Liver (tissue), 9 donors: Measurements from ENCODE around the gene TOPBP1. TPM values are rescaled to one million over a fixed set of nuclear protein-coding genes. Genes with fewer than 3 reads are reported as not detected.

ENCODE experiments used
- DNase-seq: peaks from one replicate; pipeline ENCODE4 v3.0.0-alpha.2; 2017; ENCODE audit warnings: low spot score
- H3K27ac ChIP-seq, 2 donors: one replicate each; pipeline ENCODE4 v1.7.0; 2013; ENCODE audit warnings: inconsistent platforms in 2 of 2, low read length in 2 of 2, control low read depth in 1 of 2, low read depth in 1 of 2, mild to moderate bottlenecking in 1 of 2
- H3K27me3 ChIP-seq, 4 donors: one replicate each; pipeline versions ENCODE4 v1.6.1 to v1.7.0; 2013; ENCODE audit warnings: low read length in 3 of 4, inconsistent platforms in 1 of 4, mild to moderate bottlenecking in 1 of 4, moderate library complexity in 1 of 4; ENCODE audit not compliant: control insufficient read depth in 4 of 4, insufficient read depth in 4 of 4
- H3K36me3 ChIP-seq, 4 donors: one replicate each; pipeline versions ENCODE4 v1.6.1 to v1.7.0; 2013; ENCODE audit warnings: low read length in 3 of 4, mild to moderate bottlenecking in 3 of 4, low read depth in 1 of 4, moderate library complexity in 1 of 4; ENCODE audit not compliant: control insufficient read depth in 4 of 4, insufficient read depth in 3 of 4
- H3K4me1 ChIP-seq, 4 donors: one replicate each; pipeline versions ENCODE4 v1.6.1 to v1.7.0; 2013; ENCODE audit warnings: low read length in 3 of 4, mild to moderate bottlenecking in 3 of 4, moderate library complexity in 1 of 4; ENCODE audit not compliant: control insufficient read depth in 4 of 4, insufficient read depth in 4 of 4
- H3K4me3 ChIP-seq, 3 donors: one replicate each; pipeline versions ENCODE4 v1.6.1 to v1.7.0; 2013; ENCODE audit warnings: low read length in 3 of 3, control low read depth in 1 of 3, low read depth in 1 of 3, mild to moderate bottlenecking in 1 of 3
- H3K9ac ChIP-seq, 2 donors: one replicate each; pipeline ENCODE4 v1.7.0; 2013; ENCODE audit warnings: low read length in 2 of 2, mild to moderate bottlenecking in 2 of 2, moderate library complexity in 2 of 2, control low read depth in 1 of 2, low read depth in 1 of 2
- H3K9me3 ChIP-seq, 4 donors: one replicate each; pipeline versions ENCODE4 v1.6.1 to v1.7.0; 2013; ENCODE audit warnings: low read length in 3 of 4; ENCODE audit not compliant: control insufficient read depth in 4 of 4
- EGR1 ChIP-seq, 2 donors: IDR thresholded peaks; 2 replicates each; pipeline ENCODE4 v1.6.1; 2016 to 2018; ENCODE audit warnings: antibody characterized with exemption in 2 of 2, low read depth in 2 of 2
- FOXA1 ChIP-seq: IDR thresholded peaks from 2 replicates; pipeline ENCODE4 v1.6.1; 2016; ENCODE audit warnings: antibody characterized with exemption
- FOXA2 ChIP-seq: IDR thresholded peaks from 2 replicates; pipeline ENCODE4 v1.6.1; 2016; ENCODE audit warnings: antibody characterized with exemption
- GABPA ChIP-seq, 2 donors: IDR thresholded peaks in 1 of 2; conservative IDR thresholded peaks in 1 of 2; 2 replicates each; pipeline ENCODE4 v1.6.1; 2016; ENCODE audit warnings: antibody characterized with exemption in 2 of 2, mild to moderate bottlenecking in 1 of 2, moderate library complexity in 1 of 2
- HNF4A ChIP-seq, 2 donors: conservative IDR thresholded peaks; 2 replicates each; pipeline ENCODE4 v1.6.1; 2016; ENCODE audit warnings: antibody characterized with exemption in 2 of 2, mild to moderate bottlenecking in 2 of 2
- HNF4G ChIP-seq: IDR thresholded peaks from 2 replicates; pipeline ENCODE4 v1.6.1; 2016; ENCODE audit warnings: antibody characterized with exemption
- JUND ChIP-seq, 2 donors: IDR thresholded peaks; 2 replicates each; pipeline ENCODE4 v1.6.1; 2016; ENCODE audit warnings: antibody characterized with exemption in 2 of 2
- NR2F2 ChIP-seq: IDR thresholded peaks from 2 replicates; pipeline ENCODE4 v1.6.1; 2016; ENCODE audit warnings: antibody characterized with exemption
- RAD21 ChIP-seq, 2 donors: IDR thresholded peaks; 2 replicates each; pipeline ENCODE4 v1.6.1; 2016; ENCODE audit warnings: antibody characterized with exemption in 2 of 2, mild to moderate bottlenecking in 2 of 2
- RXRA ChIP-seq, 2 donors: IDR thresholded peaks; 2 replicates each; pipeline ENCODE4 v1.6.1; 2017 to 2018; ENCODE audit warnings: antibody characterized with exemption in 2 of 2, mild to moderate bottlenecking in 1 of 2
- SP1 ChIP-seq: IDR thresholded peaks from 2 replicates; pipeline ENCODE4 v1.6.1; 2018; ENCODE audit warnings: antibody characterized with exemption, mild to moderate bottlenecking
- TAF1 ChIP-seq: conservative IDR thresholded peaks from 2 replicates; pipeline ENCODE4 v1.6.1; 2016; ENCODE audit warnings: antibody characterized with exemption, mild to moderate bottlenecking
- YY1 ChIP-seq: IDR thresholded peaks from 2 replicates; pipeline ENCODE4 v1.6.1; 2016; ENCODE audit warnings: antibody characterized with exemption, mild to moderate bottlenecking
- WGBS: extraction: QIAGEN DNeasy Blood & Tissue Kit; methylation state at CpG from one replicate; pipeline ENCODE4 v1.1.7; 2013; 5-methylcytosine and 5-hydroxymethylcytosine counted together
- polyA plus RNA-seq, 2 donors: library from polyadenylated mRNA; stranded (reverse) in 1 of 2; unstranded in 1 of 2; fragments of 200-250 nt in 1 of 2; fragments of >200 nt in 1 of 2; fragmentation: Nextera tagmentation in 1 of 2; extraction: Ambion mirVana in 1 of 2; gene quantifications; one replicate each; pipeline versions ENCODE4 v1.2.1 to v1.2.3, GENCODE V29; 2013 to 2015
- total RNA-seq, 2 donors: library from RNA; depleted of rRNA; stranded (reverse); fragments of >200 nt; gene quantifications; one replicate each; pipeline ENCODE4 v1.2.3, GENCODE V29; 2014
- TF ChIP-seq, protein P1 (sequence below): fragments of 150-350 bp; IDR thresholded peaks from 2 replicates; pipeline ENCODE4 v1.5.1; 2017; ENCODE audit warnings: improper control_type of control experiment, low read depth, low read length; ENCODE audit not compliant: missing input control
- TF ChIP-seq, protein P2 (sequence below): IDR thresholded peaks from 2 replicates; pipeline ENCODE4 v1.6.1; 2016; ENCODE audit warnings: antibody characterized with exemption
- TF ChIP-seq, protein P3 (sequence below): IDR thresholded peaks from 2 replicates; pipeline ENCODE4 v1.6.1; 2016; ENCODE audit warnings: antibody characterized with exemption, mild to moderate bottlenecking
- TF ChIP-seq, protein P4 (sequence below): IDR thresholded peaks from 2 replicates; pipeline ENCODE4 v1.6.1; 2016; ENCODE audit warnings: antibody characterized with exemption
- TF ChIP-seq, protein P5 (sequence below): IDR thresholded peaks from 2 replicates; pipeline ENCODE4 v1.6.1; 2016; ENCODE audit warnings: antibody characterized with exemption
- donor health status: healthy.
- donor health status: healthy.
- donor health status: healthy.
- donor health status: healthy.
- donor health status: healthy.

TOPBP1 gene
- total and polyA plus RNA-seq, 4 donors, result 3.3 to 22.9 (median 8.7) TPM

DNA sequence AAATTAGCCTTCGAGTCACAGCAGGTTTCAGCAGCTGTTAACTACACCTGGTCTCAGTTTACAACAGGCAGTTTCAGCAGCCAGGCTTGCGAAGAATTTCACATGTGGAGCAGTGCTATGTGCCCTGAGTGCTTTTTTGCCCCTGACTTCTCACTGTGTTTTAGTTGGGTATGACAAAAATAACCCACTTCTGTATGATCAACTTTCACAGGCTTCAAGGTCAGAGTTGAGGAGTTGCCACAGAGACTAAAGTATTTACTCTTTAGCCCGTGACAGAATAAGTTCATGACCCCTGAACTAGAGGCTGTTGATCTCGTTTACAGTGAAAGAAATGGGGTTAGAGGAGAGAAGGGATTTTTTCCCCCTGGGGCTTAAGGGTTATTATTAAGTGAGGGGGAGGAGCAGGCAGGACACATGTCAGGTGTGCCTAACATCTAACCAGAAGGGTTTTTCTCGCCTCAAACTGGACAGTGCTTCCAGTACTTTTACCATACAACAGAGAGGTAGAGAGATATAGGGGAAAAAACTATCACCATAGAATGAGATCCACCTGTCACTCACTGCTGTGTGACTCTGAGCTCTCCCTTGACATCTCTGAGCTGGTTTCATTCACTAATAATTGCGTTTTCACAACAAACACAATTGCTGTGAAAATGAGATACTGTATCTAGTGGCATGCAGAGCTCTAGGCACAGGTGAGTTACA is 14.0 kb upstream of the TOPBP1 start (continued):
- TF ChIP-seq, protein P1, sequence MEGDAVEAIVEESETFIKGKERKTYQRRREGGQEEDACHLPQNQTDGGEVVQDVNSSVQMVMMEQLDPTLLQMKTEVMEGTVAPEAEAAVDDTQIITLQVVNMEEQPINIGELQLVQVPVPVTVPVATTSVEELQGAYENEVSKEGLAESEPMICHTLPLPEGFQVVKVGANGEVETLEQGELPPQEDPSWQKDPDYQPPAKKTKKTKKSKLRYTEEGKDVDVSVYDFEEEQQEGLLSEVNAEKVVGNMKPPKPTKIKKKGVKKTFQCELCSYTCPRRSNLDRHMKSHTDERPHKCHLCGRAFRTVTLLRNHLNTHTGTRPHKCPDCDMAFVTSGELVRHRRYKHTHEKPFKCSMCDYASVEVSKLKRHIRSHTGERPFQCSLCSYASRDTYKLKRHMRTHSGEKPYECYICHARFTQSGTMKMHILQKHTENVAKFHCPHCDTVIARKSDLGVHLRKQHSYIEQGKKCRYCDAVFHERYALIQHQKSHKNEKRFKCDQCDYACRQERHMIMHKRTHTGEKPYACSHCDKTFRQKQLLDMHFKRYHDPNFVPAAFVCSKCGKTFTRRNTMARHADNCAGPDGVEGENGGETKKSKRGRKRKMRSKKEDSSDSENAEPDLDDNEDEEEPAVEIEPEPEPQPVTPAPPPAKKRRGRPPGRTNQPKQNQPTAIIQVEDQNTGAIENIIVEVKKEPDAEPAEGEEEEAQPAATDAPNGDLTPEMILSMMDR, result no peak

DNA sequence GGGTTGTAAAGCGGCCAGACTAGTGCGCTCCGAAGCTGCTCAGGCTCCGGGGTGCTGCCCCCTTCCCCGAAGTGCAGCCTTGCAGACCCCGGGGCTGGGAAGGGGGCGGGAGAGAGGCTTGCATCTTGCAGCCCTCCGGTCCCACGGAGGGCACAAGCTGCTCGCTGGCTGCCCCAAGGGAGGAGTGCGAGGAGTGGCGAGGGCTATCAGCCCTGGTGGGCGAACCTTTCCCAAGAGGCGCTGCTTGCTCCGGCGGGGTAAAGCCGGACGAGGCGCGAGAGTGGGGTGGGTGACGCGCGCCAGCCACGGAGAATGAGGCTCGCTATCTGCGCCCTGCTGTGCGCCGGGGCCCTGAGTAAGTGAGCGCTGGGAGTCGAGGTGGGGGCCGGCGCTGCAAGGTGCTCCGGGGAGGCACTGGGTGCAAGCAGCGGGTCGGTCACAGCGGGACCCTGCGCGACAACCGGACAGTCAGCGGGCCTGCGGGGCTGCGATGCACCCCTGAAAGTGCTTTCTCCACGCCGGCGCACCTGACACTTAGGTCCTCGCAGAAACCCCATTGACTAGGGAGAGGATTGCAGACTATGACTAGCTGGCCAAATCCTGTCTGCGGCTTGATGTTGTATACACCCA is 12.7 kb upstream of the TOPBP1 start:
- Histone ChIP-seq H3K36me3 (no peaks in the 10 kb centered on the region), H3K9ac (no peak overlapping the region), H3K4me1 (peaks cover 7 to 66% (median 58%) of the 10 kb centered on the region in 4 donors), H3K27me3 (no peaks in the 10 kb centered on the region), H3K4me3 (peak overlapping the region in 1 of 3 donors; percentile 53), H3K9me3 (no peaks in the 10 kb centered on the region), H3K27ac (peak overlapping the region in 1 of 2 donors; percentile 35)
- TF ChIP-seq HNF4G, result no peak
- TF ChIP-seq GABPA (IDR thresholded peaks at IDR 0.05 in 1 of 2, conservative IDR thresholded peaks at IDR 0.05 in 1 of 2), result no peak
- TF ChIP-seq NR2F2, result no peak
- TF ChIP-seq EGR1 (IDR thresholded peaks at IDR 0.05; ENCODE audit: low read depth in 2 of 2), result no peak
- TF ChIP-seq YY1, result no peak
- TF ChIP-seq, protein P2, sequence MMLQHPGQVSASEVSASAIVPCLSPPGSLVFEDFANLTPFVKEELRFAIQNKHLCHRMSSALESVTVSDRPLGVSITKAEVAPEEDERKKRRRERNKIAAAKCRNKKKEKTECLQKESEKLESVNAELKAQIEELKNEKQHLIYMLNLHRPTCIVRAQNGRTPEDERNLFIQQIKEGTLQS, result no peak
- TF ChIP-seq, protein P3, sequence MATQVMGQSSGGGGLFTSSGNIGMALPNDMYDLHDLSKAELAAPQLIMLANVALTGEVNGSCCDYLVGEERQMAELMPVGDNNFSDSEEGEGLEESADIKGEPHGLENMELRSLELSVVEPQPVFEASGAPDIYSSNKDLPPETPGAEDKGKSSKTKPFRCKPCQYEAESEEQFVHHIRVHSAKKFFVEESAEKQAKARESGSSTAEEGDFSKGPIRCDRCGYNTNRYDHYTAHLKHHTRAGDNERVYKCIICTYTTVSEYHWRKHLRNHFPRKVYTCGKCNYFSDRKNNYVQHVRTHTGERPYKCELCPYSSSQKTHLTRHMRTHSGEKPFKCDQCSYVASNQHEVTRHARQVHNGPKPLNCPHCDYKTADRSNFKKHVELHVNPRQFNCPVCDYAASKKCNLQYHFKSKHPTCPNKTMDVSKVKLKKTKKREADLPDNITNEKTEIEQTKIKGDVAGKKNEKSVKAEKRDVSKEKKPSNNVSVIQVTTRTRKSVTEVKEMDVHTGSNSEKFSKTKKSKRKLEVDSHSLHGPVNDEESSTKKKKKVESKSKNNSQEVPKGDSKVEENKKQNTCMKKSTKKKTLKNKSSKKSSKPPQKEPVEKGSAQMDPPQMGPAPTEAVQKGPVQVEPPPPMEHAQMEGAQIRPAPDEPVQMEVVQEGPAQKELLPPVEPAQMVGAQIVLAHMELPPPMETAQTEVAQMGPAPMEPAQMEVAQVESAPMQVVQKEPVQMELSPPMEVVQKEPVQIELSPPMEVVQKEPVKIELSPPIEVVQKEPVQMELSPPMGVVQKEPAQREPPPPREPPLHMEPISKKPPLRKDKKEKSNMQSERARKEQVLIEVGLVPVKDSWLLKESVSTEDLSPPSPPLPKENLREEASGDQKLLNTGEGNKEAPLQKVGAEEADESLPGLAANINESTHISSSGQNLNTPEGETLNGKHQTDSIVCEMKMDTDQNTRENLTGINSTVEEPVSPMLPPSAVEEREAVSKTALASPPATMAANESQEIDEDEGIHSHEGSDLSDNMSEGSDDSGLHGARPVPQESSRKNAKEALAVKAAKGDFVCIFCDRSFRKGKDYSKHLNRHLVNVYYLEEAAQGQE, result no peak
- TF ChIP-seq, protein P4, sequence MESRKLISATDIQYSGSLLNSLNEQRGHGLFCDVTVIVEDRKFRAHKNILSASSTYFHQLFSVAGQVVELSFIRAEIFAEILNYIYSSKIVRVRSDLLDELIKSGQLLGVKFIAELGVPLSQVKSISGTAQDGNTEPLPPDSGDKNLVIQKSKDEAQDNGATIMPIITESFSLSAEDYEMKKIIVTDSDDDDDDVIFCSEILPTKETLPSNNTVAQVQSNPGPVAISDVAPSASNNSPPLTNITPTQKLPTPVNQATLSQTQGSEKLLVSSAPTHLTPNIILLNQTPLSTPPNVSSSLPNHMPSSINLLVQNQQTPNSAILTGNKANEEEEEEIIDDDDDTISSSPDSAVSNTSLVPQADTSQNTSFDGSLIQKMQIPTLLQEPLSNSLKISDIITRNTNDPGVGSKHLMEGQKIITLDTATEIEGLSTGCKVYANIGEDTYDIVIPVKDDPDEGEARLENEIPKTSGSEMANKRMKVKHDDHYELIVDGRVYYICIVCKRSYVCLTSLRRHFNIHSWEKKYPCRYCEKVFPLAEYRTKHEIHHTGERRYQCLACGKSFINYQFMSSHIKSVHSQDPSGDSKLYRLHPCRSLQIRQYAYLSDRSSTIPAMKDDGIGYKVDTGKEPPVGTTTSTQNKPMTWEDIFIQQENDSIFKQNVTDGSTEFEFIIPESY, result no peak
- TF ChIP-seq JUND (IDR thresholded peaks at IDR 0.05), result no peak
- TF ChIP-seq SP1, result no peak
- TF ChIP-seq, protein P1, result no peak
- TF ChIP-seq RXRA (IDR thresholded peaks at IDR 0.05), result no peak
- no peak for TF ChIP-seq FOXA1
- no peak for TF ChIP-seq TAF1
- TF ChIP-seq, protein P5, sequence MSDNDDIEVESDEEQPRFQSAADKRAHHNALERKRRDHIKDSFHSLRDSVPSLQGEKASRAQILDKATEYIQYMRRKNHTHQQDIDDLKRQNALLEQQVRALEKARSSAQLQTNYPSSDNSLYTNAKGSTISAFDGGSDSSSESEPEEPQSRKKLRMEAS, result no peak
- TF ChIP-seq HNF4A (conservative IDR thresholded peaks at IDR 0.05), result no peak
- no peak for TF ChIP-seq RAD21 (IDR thresholded peaks at IDR 0.05)
- no peak for TF ChIP-seq FOXA2
- WGBS, result 29% methylated on average over 47 of the region's 47 CpGs
- no peak for DNase-seq
